Upper lobe of right lung (tissue), 1 donor: ENCODE data around the gene CP. TPM values are rescaled to one million over a fixed set of nuclear protein-coding genes. Genes with fewer than 3 reads are reported as not detected.

ENCODE experiments used
- ATAC-seq: fragments of 200-7000 bp; cut with Tn5 transposase; one replicate; pipeline ENCODE4 v1.9.1; 2020; ENCODE audit warnings: mild to moderate bottlenecking, moderate library complexity
- DNase-seq: peaks from one replicate; pipeline ENCODE4 v3.0.0-alpha.2; 2020
- H3K27ac ChIP-seq: fragments of 200-600 bp; one replicate; pipeline ENCODE4 v1.8.0; 2022
- H3K27me3 ChIP-seq: fragments of 200-600 bp; one replicate; pipeline ENCODE4 v1.8.0; 2022; ENCODE audit warnings: mild to moderate bottlenecking
- H3K36me3 ChIP-seq: fragments of 200-600 bp; one replicate; pipeline ENCODE4 v1.8.0; 2022
- H3K4me1 ChIP-seq: fragments of 200-600 bp; one replicate; pipeline ENCODE4 v1.8.0; 2022
- H3K4me3 ChIP-seq: fragments of 200-600 bp; one replicate; pipeline ENCODE4 v1.8.0; 2022; ENCODE audit warnings: mild to moderate bottlenecking
- H3K9me3 ChIP-seq: fragments of 200-600 bp; one replicate; pipeline ENCODE4 v1.8.0; 2022
- intact Hi-C: fragments of 100-400 bp; cut with DNase I; formaldehyde crosslinking; loops from one replicate; pipeline ENCODE4 v1.11.0; 2022
- total RNA-seq: library from RNA; stranded (reverse); fragmentation: NEBNext Ultra II Directional; extraction: Animal tissue kit (Norgen Biotek cat#: 25700); gene quantifications from one replicate; pipeline ENCODE4 v1.2.1, GENCODE V29; 2021
- TF ChIP-seq, protein P1 (sequence below): fragments of 200-600 bp; IDR thresholded peaks from one replicate; pipeline ENCODE4 v1.8.0; 2022; ENCODE audit warnings: antibody characterized with exemption
- donor health status: DM: no; HTN: yes; CAD: no; lungs with severe emphysema.

The CP gene
- total RNA-seq, 1 donor from 2014 or later = 3.4 TPM

DNA sequence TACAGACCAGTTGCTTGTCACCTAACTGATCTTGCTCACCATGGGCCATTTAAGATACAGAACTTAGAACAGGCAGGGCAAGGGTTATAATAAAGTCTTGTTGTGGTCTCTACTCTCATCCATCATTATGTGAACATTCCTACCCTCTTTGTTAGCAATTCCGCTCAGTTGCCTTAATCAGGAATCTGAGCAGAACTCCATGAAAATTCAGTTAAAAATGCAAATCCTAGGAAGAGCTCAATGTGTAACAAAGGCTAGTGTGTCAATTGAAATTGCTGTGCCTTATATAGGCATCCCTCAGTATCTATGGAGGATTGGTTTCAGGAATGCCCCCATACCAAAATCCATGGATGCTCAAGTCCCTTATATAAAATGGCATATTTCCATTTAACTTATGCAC is 44.5 kb downstream of the CP start:
- H3K36me3 ChIP-seq = peaks cover 35% of the 10 kb centered on the region
- no peak for DNase-seq
- no peak for ATAC-seq
- peaks cover 19% of the 10 kb centered on the region for H3K4me1 ChIP-seq
- intact Hi-C loops = no loop called here
- TF ChIP-seq, protein P1, sequence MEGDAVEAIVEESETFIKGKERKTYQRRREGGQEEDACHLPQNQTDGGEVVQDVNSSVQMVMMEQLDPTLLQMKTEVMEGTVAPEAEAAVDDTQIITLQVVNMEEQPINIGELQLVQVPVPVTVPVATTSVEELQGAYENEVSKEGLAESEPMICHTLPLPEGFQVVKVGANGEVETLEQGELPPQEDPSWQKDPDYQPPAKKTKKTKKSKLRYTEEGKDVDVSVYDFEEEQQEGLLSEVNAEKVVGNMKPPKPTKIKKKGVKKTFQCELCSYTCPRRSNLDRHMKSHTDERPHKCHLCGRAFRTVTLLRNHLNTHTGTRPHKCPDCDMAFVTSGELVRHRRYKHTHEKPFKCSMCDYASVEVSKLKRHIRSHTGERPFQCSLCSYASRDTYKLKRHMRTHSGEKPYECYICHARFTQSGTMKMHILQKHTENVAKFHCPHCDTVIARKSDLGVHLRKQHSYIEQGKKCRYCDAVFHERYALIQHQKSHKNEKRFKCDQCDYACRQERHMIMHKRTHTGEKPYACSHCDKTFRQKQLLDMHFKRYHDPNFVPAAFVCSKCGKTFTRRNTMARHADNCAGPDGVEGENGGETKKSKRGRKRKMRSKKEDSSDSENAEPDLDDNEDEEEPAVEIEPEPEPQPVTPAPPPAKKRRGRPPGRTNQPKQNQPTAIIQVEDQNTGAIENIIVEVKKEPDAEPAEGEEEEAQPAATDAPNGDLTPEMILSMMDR = no peak
- no peaks in the 10 kb centered on the region for H3K9me3 ChIP-seq
- no peak overlapping the region for H3K4me3 ChIP-seq
- no peak overlapping the region for H3K27ac ChIP-seq
- no peaks in the 10 kb centered on the region for H3K27me3 ChIP-seq

DNA sequence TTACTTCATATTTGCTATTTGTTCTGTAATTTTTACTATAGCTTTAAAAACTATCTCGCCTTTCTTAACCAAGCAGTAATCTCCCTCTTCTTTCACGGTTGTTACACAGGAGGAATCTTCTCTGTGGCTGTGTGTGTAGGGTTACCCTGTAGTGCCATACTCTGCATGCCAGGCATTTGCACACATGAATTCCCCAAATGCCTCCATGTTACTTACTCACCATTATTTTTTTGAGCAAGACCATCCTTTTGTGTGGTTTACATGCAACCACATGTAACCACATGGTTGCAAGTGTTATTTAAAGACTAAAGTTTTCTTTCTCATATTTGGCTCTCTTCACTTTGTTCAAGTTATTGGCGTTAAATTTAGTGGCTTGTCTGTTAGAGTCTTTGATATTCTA is 46.7 kb downstream of the CP start:
- Histone ChIP-seq H3K27me3 (no peaks in the 10 kb centered on the region), H3K36me3 (peaks cover 57% of the 10 kb centered on the region), H3K4me1 (peaks cover 12% of the 10 kb centered on the region), H3K9me3 (no peaks in the 10 kb centered on the region), H3K4me3 (no peak overlapping the region), H3K27ac (no peak overlapping the region)
- DNase-seq (no peak), ATAC-seq (no peak)
- intact Hi-C loops = no loop called here
- TF ChIP-seq, protein P1 = no peak

DNA sequence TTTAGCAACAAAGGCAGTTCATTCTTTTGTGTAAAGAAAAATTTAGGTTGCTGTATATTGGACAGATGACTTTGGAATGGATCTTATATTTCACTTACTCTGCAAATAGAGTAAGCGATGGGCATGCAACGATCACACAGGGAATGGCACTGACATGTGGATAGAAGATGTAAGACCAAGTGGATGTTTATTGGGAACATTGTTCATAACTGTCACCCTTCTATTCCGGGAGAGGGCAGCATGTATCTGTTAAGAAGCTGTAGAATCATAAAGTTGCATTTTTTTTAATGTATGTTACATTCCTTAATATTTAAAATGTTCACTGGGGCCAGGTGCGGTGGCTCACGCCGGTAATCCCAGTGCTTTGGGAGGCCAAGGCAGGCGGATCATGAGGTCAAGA is 51.0 kb downstream of the CP start:
- no peaks in the 10 kb centered on the region for H3K4me1 ChIP-seq
- ATAC-seq = no peak
- H3K27ac ChIP-seq = no peak overlapping the region
- H3K4me3 ChIP-seq = no peak overlapping the region
- no peaks in the 10 kb centered on the region for H3K9me3 ChIP-seq
- H3K27me3 ChIP-seq = no peaks in the 10 kb centered on the region
- TF ChIP-seq, protein P1 = no peak
- no peak for DNase-seq
- H3K36me3 ChIP-seq = peaks cover 81% of the 10 kb centered on the region
- intact Hi-C loops = no loop called here

DNA sequence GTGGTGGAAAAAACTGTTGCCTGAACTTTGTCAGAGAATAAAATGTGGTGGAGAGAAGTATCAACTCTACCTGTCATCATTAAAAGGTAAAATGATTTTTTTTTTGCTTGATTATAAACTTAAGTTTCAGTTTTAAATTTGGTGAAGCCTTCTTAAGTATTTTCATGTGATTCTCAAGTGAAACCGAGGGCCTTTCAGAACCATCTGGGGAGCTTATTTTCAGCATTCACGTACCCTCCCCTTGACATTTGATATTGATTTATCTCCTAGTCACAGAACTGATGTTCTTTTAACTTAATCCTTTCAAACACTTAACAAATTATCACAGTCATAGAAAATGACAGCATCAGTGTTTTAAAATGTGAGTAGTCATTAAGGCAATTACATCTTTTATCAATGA is 53.7 kb downstream of the CP start:
- no peak overlapping the region for H3K27ac ChIP-seq
- intact Hi-C loops = no loop called here
- no peak overlapping the region for H3K4me3 ChIP-seq
- H3K36me3 ChIP-seq = peaks cover 87% of the 10 kb centered on the region
- TF ChIP-seq, protein P1 = no peak
- no peaks in the 10 kb centered on the region for H3K4me1 ChIP-seq
- no peak for ATAC-seq
- H3K27me3 ChIP-seq = no peaks in the 10 kb centered on the region
- no peaks in the 10 kb centered on the region for H3K9me3 ChIP-seq
- no peak for DNase-seq

DNA sequence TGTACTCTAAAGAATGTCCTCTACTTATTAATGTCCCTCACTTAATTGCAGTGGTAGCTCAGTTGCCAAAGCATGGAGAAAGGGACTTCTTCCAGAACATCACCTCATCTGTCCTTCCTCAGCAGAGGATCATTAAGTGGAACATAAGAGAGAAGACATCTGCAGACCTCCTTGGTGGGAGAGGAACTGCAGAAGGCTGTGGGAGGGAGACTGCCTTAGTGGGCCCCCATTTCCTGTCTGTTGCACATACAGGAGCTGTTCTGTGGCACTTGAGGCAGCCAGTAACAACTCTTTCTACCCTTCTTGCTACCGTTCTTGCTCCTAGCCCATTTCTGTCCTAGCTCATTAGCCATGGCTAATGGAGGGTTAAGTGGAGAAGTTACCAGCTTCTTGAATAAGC is 58.6 kb downstream of the CP start:
- ATAC-seq = no peak
- no peak for DNase-seq
- H3K27me3 ChIP-seq = no peaks in the 10 kb centered on the region
- no peaks in the 10 kb centered on the region for H3K4me1 ChIP-seq
- no peak overlapping the region for H3K27ac ChIP-seq
- H3K9me3 ChIP-seq = no peaks in the 10 kb centered on the region
- peaks cover 68% of the 10 kb centered on the region for H3K36me3 ChIP-seq
- intact Hi-C loops = no loop called here
- TF ChIP-seq, protein P1 = no peak
- no peak overlapping the region for H3K4me3 ChIP-seq

DNA sequence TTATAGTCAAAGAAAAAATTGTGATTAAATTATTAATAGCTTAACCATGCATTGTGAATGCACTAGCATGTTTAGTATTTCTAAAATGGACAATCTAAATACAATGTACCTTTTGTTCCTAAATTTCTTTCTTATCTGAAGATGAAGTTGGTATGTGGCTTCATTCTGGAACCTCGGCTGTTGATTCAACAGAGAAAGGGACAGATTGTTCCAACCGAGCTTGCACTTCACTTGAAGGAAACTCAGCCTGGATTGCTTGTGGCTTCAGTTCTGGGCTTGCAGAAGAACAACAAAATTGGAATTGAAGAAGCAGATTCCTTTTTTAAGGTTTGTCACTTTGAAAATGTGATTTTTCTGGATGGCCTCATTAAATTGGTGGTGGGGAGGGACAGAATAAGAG is 59.6 kb downstream of the CP start:
- H3K4me1 ChIP-seq = no peaks in the 10 kb centered on the region
- no peak overlapping the region for H3K27ac ChIP-seq
- TF ChIP-seq, protein P1 = no peak
- no peaks in the 10 kb centered on the region for H3K9me3 ChIP-seq
- H3K27me3 ChIP-seq = no peaks in the 10 kb centered on the region
- peaks cover 67% of the 10 kb centered on the region for H3K36me3 ChIP-seq
- ATAC-seq = no peak
- intact Hi-C loops = no loop called here
- H3K4me3 ChIP-seq = no peak overlapping the region
- DNase-seq = no peak
